Measurements from ENCODE around the gene STARD6. TPM values are rescaled to one million over a fixed set of nuclear protein-coding genes. Genes with fewer than 3 reads are reported as not detected.
"Not testable (repeated sequence)": the region's sequence is repeated elsewhere in the genome, so short reads cannot be mapped to it uniquely, and the experiment has no call there.

Gene STARD6, protein sequence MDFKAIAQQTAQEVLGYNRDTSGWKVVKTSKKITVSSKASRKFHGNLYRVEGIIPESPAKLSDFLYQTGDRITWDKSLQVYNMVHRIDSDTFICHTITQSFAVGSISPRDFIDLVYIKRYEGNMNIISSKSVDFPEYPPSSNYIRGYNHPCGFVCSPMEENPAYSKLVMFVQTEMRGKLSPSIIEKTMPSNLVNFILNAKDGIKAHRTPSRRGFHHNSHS
- 0.82 TPM for total RNA-seq

- FAIRE-seq (no peak), DNase-seq (ENCODE audit: low spot score in 2 of 2) (peak; percentile 85 to 87)
These were observed at the start of gene STARD6, which contains the start of gene C18orf54 for GRCh38 chr18:54357660-54358494. Gene STARD6, minus strand, starts transcription at chr18:54357858. Its CDS starts 3,285 bp downstream, at chr18:54354573. Gene C18orf54, plus strand, starts transcription at chr18:54357906. Its CDS starts 2,667 bp downstream, at chr18:54360573.

DNA sequence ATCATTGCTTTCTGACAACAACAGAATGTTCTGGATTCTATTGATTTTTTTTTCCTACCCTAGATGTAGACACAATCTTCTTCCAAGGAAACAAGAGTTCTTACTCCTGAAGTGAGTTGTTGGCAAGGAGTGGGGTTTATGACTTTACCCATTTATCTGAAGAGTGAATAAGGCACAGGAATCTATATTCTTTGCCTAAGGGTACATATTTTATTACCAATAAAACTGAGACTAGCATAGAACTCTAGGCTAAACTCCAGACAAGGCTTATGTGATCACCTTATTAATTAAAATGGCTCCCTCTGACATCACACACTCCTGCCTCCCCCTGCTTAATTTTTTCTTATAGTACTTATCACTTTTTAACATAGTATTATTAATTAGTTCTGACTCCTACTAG, 47.6 kb upstream of the STARD6 start:
- DNase-seq (ENCODE audit: low spot score in 2 of 2) (no peak), FAIRE-seq (no peak)

- DNase-seq (ENCODE audit: low spot score in 2 of 2): no peak
- no peak for FAIRE-seq
These were observed 39.1 kb upstream of the STARD6 start for GRCh38 chr18:54396760-54397159.

- DNase-seq (ENCODE audit: low spot score in 2 of 2): no peak
These were observed 36.1 kb upstream of the STARD6 start for GRCh38 chr18:54393648-54394294.

DNA sequence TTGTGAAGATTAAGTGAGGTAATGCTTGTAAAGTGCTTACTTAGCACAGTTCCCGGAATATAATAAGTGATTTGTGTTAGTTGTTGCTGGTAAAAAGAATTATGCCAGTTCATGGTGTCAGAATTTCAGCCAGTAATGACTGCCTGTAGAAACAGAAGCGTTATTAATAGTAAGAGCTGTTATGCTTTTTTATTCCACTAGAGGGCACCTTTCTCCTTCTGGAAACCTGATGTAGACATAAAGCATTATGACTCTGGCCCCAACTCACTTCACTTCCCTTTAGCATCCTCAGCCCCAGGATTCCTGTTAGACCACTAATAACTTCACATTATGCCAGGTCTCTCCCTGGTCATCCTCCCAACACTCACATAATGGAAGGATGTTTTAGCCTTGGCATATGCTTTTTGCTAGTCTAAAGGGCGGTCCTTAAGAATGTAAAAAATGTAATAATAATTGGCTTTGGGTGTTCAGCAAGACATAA, 34.9 kb upstream of the STARD6 start:
- FAIRE-seq: no peak
- DNase-seq (ENCODE audit: low spot score in 2 of 2): peak; percentile 10 to 25

More at GRCh38 chr18:54393648-54394294, 36.1 kb upstream of the STARD6 start:
- no peak for FAIRE-seq

- DNase-seq (ENCODE audit: low spot score in 2 of 2): no peak
- FAIRE-seq: no peak
These were observed 33.2 kb upstream of the STARD6 start for GRCh38 chr18:54390838-54391237.

DNA sequence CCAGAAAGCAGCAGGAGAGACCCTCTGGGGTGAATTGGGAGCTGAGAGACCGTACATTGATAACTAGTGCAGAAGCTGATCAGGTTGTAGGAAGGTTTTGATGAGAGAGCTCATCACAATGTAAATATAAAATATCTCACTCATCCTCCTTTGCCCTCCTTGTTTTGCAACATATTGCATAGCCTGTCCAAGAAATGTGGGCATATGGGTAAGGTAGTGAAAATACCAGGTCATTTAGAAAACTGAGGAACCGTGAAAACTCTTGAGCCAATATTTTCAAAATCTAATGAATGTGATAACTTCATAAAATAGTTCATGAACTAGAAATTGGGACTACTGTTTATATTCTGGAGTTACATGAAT, 31.5 kb upstream of the STARD6 start:
- no peak for FAIRE-seq
- DNase-seq (ENCODE audit: low spot score in 2 of 2): no peak

DNA sequence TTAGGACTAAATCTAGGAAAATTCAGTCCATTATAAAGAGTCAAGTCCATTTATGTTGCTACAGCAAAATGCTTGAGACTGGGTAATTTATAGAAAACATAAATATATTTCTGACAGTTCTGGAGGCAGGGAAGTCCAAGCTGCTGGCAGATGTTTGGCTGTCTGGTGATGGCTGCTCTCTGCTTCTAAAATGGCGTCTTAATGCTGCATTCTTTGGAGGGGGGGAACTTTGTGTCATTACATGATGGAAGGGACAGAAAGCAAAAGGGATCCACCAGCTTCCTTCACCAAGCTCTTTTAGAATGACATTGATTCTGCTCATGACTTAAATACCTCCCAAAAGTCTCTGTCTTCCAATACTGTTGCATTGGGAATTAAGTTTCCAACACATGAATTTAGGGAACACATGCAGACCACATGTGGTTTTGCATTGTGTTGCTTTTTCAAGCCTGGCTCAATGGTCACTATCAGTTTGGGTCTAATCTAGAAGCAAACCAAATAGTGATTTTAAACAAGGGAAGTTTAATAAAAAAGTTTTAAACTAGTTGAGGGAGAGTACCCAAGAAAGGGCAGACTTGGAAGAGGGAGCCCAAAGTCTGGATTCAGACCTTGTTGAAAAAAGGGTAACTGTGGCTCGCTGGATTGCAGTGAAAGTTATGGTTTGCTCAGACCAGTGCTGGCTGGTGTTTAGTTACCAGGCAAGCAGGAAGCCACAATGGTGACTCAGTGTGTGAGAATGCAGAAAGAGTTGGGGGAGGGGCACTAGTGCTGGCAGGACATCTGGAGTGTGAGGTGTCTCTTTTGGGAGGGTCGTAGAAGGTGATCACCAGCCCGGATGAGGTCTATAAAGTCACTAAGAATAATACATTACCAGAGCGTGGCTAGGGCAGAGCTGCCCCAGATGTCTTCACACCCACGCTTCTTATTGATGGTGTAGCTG, 30.8 kb upstream of the STARD6 start:
- no peak for DNase-seq (ENCODE audit: low spot score in 2 of 2)
- no peak for FAIRE-seq

GRCh38 chr18:54387631-54388030, 30.0 kb upstream of the STARD6 start:
- no peak for DNase-seq (ENCODE audit: low spot score in 2 of 2)

GRCh38 chr18:54386800-54387495, 29.3 kb upstream of the STARD6 start:
- FAIRE-seq; DNase-seq (ENCODE audit: low spot score in 2 of 2): not testable (repeated sequence)

More at GRCh38 chr18:54387631-54388030, 30.0 kb upstream of the STARD6 start:
- no peak for FAIRE-seq

GRCh38 chr18:54386043-54386442, 28.4 kb upstream of the STARD6 start:
- FAIRE-seq (no peak), DNase-seq (ENCODE audit: low spot score in 2 of 2) (no peak)

- no peak for FAIRE-seq
- no peak for DNase-seq (ENCODE audit: low spot score in 2 of 2)
These were observed 25.1 kb upstream of the STARD6 start for GRCh38 chr18:54382733-54383252.

DNA sequence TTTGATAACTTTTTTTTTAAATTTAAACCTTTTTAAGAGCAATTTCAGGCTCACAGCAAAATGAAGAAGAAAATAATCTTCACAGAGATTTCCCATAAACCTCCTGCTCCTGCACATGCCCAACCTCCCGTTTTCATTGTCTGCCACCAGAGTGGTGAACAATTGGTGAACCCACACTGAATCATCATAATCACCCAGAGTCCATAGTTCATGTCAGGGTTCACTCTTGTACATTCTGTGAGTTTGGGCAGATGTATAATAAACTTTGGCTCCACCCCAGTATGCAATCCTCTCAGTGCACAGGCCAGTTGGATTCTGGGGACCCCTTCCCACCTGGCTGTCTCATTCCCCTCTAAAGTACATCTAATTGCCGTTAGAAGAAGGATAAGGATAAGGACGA, 24.4 kb upstream of the STARD6 start:
- no peak for FAIRE-seq
- DNase-seq (ENCODE audit: low spot score in 2 of 2): no peak

GRCh38 chr18:54381640-54382039, 24.0 kb upstream of the STARD6 start:
- DNase-seq (ENCODE audit: low spot score in 2 of 2) (no peak), FAIRE-seq (no peak)

- FAIRE-seq: no peak
These were observed 20.4 kb upstream of the STARD6 start for GRCh38 chr18:54378057-54378456.

GRCh38 chr18:54360406-54360805, 2.7 kb upstream of the STARD6 start:
- peak; percentile 42 for FAIRE-seq
- no peak for DNase-seq (ENCODE audit: low spot score in 2 of 2)

More at GRCh38 chr18:54378057-54378456, 20.4 kb upstream of the STARD6 start:
- no peak for DNase-seq (ENCODE audit: low spot score in 2 of 2)

DNA sequence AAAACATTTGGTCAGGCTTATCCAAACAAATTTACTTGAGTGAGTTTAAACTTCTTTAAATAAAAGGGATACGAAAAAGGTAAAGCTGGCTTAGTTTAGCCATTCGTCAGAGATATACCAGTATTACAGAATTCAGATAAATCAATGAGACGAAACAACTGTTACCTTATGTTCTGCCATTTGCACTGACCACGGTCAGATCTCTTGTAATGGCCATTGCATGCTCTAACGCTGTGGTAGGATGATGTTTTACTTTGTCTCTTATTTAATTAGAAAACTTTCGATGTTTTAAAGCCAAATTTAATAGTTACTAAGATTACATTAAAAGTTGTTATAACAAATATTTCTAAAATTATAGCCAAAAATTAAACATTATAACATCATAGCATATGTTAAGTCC, 1.6 kb upstream of the STARD6 start:
- no peak for DNase-seq (ENCODE audit: low spot score in 2 of 2)
- FAIRE-seq: no peak

GRCh38 chr18:54358495-54359040, 910 bp upstream of the STARD6 start:
- FAIRE-seq (no peak), DNase-seq (ENCODE audit: low spot score in 2 of 2) (peak; percentile 19 to 21)

Measured in frontal cortex (tissue), 4 donors.